Measurements from ENCODE around the gene CTNS.

The CTNS gene

DNA sequence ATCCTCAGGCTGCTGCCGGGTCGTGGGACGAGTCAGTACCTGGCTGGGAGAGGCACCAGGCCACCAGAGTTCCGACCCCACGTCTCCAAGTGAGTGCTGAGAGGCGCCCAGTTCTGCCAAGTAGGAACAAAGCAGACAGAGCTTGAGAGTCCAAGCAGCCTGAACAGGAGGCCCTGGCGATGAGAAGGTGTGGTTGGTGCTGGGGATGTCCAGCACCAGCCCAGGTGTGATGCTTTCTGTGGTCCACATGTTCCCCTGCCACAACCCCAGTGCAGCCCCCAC, 21.0 kb downstream of the CTNS start:
- no peak overlapping the region for H3K4me3 ChIP-seq (ENCODE audit: low read depth, low read length)
- TF ChIP-seq, protein P1, sequence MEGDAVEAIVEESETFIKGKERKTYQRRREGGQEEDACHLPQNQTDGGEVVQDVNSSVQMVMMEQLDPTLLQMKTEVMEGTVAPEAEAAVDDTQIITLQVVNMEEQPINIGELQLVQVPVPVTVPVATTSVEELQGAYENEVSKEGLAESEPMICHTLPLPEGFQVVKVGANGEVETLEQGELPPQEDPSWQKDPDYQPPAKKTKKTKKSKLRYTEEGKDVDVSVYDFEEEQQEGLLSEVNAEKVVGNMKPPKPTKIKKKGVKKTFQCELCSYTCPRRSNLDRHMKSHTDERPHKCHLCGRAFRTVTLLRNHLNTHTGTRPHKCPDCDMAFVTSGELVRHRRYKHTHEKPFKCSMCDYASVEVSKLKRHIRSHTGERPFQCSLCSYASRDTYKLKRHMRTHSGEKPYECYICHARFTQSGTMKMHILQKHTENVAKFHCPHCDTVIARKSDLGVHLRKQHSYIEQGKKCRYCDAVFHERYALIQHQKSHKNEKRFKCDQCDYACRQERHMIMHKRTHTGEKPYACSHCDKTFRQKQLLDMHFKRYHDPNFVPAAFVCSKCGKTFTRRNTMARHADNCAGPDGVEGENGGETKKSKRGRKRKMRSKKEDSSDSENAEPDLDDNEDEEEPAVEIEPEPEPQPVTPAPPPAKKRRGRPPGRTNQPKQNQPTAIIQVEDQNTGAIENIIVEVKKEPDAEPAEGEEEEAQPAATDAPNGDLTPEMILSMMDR (IDR thresholded peaks at IDR 0.05; ENCODE audit: low read depth, low read length, missing control alignments): no peak
- DNase-seq (ENCODE audit: low read depth): no peak

- no peak for DNase-seq (ENCODE audit: low read depth)
- H3K4me3 ChIP-seq (ENCODE audit: low read depth, low read length): no peak overlapping the region
- TF ChIP-seq, protein P1 (IDR thresholded peaks at IDR 0.05; ENCODE audit: low read depth, low read length, missing control alignments): no peak
These were observed 21.6 kb downstream of the CTNS start for GRCh38 chr17:3657874-3658783.

- DNase-seq (ENCODE audit: low read depth): no peak
- TF ChIP-seq, protein P1 (IDR thresholded peaks at IDR 0.05; ENCODE audit: low read depth, low read length, missing control alignments): no peak
- H3K4me3 ChIP-seq (ENCODE audit: low read depth, low read length): no peak overlapping the region
These were observed 22.4 kb downstream of the CTNS start for GRCh38 chr17:3658784-3659449.

GRCh38 chr17:3659541-3660111, 23.1 kb downstream of the CTNS start:
- no peak for DNase-seq (ENCODE audit: low read depth)
- no peak overlapping the region for H3K4me3 ChIP-seq (ENCODE audit: low read depth, low read length)
- TF ChIP-seq, protein P1 (IDR thresholded peaks at IDR 0.05; ENCODE audit: low read depth, low read length, missing control alignments): no peak

DNA sequence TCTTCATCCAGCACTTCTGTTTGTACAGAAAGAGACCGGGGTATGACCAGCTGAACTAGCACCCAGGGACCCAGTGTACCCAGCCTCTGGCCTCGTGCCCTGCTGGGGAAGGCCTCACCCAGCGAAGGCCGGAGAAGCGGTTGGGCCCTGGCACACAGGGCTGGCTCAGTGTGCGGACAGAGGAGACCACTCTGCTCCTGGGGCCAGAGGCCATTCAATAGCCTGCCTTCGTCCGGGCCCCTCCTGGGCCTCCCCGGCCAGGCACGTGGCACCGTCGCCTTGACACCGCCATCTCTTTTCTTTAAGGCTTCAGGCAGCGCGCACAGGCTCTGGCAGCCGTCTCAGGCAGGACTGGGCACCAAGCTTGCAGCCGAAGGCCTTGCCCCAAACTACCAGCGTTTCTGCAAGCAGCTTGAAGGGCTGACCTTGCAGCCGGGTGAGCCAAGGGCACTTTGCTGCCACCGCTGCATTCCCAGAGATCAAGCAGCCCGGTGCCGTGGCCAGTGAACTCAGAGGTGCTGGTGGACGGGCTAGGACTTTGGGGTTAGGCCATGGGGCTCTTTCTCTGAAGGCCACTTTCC, 23.8 kb downstream of the CTNS start:
- TF ChIP-seq, protein P1 (IDR thresholded peaks at IDR 0.05; ENCODE audit: low read depth, low read length, missing control alignments): no peak
- no peak for DNase-seq (ENCODE audit: low read depth)
- no peak overlapping the region for H3K4me3 ChIP-seq (ENCODE audit: low read depth, low read length)

DNA sequence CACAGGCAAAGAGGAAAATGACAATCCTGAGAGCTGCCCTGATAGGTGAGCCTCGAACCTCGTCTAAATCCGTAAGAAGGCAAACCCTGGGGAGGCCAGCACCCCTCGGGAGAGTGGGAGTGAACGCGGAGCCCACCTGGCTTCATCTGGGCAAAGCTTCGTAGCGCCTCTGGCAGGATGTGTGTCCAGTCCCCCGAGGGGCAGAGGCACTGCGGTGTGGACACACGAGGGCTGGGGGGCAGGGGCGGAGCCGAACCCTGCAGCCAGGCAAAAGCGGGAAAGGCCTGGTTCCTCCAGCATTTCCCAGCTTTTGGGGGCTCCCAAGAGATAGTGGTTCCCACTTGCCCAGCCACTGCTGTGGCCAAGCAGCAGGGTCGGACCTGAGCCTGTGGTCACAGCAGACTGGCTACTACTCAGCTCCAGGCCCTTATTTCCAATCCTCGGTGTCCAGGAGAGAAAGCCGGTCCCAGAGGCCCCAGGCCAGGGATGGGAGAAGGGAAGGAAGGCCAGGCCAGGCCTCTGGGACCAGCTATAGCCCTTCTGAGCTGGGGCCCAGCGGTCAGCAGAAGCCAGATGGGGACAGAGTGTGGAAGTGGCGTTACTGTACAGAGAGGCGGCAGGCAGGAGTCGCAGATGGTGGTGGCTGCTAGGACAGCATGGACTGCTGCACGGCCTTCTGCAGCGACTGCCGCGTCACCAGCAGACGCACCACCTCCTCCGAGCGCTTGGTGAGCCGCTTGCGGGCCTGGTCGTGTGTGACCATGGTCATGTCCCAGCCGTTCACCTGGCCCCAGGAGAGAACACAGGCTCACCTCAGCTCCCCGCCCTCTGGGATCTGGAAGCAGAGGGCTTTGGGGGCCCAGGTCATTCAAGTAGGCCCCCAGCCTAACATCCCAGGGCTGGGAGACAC, 26.8 kb downstream of the CTNS start:
- no peak overlapping the region for H3K4me3 ChIP-seq (ENCODE audit: low read depth, low read length)
- no peak for DNase-seq (ENCODE audit: low read depth)
- TF ChIP-seq, protein P1 (IDR thresholded peaks at IDR 0.05; ENCODE audit: low read depth, low read length, missing control alignments): no peak

Data from GM12864 (cell line).